ENCODE measurements around the gene ZNF154. TPM values are rescaled to one million over a fixed set of nuclear protein-coding genes. Genes with fewer than 3 reads are reported as not detected.

ZNF154 gene
- total and polyA plus RNA-seq, 2 experiments from 2014 or later, result 5.1 to 10.1 TPM

DNA sequence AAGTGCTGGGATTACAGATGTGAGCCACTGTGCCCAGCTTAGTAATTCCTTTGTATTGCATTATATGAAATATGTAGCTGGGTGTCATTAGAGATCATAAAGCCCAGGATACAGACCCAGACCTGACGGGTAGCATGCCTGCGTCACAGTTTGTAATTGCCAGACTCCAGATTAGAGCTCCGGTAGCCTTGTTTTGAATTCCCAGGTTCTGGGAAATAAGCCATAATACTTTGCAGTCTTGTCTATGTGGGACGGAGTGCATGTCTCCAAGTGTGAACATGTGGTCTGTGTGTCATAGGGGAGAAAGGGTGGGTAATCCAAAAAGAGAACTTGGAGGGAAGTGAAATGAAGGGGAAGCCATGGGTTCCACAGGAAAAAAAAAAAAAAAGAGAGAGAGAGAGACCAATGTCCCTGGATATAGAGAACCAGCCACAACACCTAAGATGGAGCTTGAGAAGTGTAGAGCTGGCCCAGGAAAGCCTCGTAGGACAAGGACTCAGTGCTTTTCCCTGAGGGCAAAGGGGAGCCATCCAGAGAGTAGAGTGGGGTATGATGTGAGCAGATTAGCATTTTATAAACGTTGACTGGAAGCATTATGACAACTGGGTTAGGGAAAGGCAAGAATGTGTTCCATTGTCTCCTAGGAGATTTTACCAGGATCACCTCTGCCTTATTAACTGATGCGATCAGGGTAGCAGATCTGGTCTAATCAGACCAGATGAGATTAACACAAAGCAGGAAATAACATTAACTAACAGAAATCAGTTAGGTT is 37.7 kb downstream of the ZNF154 start:
- H3K27ac ChIP-seq (ENCODE audit: low read depth), result no peak overlapping the region
- no peaks in the 10 kb centered on the region for H3K9me2 ChIP-seq (ENCODE audit: insufficient read depth)
- no peaks in the 10 kb centered on the region for H4K20me1 ChIP-seq (replicated peaks; ENCODE audit: insufficient read depth)
- H3K4me1 ChIP-seq (ENCODE audit: insufficient read depth), result 0 out of 2 replicates have a peak, but pooled peaks cover 7% of the 10 kb centered on the region
- ATAC-seq, result no peak
- no peaks in the 10 kb centered on the region for H3K9me3 Mint-ChIP-seq
- no peak for DNase-seq (ENCODE audit: low spot score)
- no peak overlapping the region for H3K27ac Mint-ChIP-seq
- H3K4me3 ChIP-seq, result no peak overlapping the region
- H3K4me3 Mint-ChIP-seq, result no peak overlapping the region
- H3K27me3 Mint-ChIP-seq (ENCODE audit: insufficient read depth, low read depth, poor library complexity), result peaks cover 3% of the 10 kb centered on the region
- H2AFZ ChIP-seq, result no peak overlapping the region
- no peaks in the 10 kb centered on the region for H3K36me3 ChIP-seq (ENCODE audit: insufficient read depth)
- TF ChIP-seq, protein P1, sequence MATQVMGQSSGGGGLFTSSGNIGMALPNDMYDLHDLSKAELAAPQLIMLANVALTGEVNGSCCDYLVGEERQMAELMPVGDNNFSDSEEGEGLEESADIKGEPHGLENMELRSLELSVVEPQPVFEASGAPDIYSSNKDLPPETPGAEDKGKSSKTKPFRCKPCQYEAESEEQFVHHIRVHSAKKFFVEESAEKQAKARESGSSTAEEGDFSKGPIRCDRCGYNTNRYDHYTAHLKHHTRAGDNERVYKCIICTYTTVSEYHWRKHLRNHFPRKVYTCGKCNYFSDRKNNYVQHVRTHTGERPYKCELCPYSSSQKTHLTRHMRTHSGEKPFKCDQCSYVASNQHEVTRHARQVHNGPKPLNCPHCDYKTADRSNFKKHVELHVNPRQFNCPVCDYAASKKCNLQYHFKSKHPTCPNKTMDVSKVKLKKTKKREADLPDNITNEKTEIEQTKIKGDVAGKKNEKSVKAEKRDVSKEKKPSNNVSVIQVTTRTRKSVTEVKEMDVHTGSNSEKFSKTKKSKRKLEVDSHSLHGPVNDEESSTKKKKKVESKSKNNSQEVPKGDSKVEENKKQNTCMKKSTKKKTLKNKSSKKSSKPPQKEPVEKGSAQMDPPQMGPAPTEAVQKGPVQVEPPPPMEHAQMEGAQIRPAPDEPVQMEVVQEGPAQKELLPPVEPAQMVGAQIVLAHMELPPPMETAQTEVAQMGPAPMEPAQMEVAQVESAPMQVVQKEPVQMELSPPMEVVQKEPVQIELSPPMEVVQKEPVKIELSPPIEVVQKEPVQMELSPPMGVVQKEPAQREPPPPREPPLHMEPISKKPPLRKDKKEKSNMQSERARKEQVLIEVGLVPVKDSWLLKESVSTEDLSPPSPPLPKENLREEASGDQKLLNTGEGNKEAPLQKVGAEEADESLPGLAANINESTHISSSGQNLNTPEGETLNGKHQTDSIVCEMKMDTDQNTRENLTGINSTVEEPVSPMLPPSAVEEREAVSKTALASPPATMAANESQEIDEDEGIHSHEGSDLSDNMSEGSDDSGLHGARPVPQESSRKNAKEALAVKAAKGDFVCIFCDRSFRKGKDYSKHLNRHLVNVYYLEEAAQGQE (IDR thresholded peaks at IDR 0.05; ENCODE audit: unreplicated experiment), result no peak
- TF ChIP-seq ZNF114 (CRISPR knock-in tag; IDR thresholded peaks at IDR 0.05) (no peak), EZH2 (IDR thresholded peaks at IDR 0.05; ENCODE audit: low read depth, unreplicated experiment) (no peak), EZH2phosphoT487 (IDR thresholded peaks at IDR 0.05; ENCODE audit: unreplicated experiment) (no peak), POLR2AphosphoS5 (IDR thresholded peaks at IDR 0.05; ENCODE audit: low read depth) (no peak), NANOG (IDR thresholded peaks at IDR 0.05; ENCODE audit: borderline replicate concordance) (no peak)
- TF ChIP-seq, protein P2, sequence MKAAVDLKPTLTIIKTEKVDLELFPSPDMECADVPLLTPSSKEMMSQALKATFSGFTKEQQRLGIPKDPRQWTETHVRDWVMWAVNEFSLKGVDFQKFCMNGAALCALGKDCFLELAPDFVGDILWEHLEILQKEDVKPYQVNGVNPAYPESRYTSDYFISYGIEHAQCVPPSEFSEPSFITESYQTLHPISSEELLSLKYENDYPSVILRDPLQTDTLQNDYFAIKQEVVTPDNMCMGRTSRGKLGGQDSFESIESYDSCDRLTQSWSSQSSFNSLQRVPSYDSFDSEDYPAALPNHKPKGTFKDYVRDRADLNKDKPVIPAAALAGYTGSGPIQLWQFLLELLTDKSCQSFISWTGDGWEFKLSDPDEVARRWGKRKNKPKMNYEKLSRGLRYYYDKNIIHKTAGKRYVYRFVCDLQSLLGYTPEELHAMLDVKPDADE (IDR thresholded peaks at IDR 0.05), result no peak
- TF ChIP-seq, protein P3, sequence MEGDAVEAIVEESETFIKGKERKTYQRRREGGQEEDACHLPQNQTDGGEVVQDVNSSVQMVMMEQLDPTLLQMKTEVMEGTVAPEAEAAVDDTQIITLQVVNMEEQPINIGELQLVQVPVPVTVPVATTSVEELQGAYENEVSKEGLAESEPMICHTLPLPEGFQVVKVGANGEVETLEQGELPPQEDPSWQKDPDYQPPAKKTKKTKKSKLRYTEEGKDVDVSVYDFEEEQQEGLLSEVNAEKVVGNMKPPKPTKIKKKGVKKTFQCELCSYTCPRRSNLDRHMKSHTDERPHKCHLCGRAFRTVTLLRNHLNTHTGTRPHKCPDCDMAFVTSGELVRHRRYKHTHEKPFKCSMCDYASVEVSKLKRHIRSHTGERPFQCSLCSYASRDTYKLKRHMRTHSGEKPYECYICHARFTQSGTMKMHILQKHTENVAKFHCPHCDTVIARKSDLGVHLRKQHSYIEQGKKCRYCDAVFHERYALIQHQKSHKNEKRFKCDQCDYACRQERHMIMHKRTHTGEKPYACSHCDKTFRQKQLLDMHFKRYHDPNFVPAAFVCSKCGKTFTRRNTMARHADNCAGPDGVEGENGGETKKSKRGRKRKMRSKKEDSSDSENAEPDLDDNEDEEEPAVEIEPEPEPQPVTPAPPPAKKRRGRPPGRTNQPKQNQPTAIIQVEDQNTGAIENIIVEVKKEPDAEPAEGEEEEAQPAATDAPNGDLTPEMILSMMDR (conservative IDR thresholded peaks at IDR 0.05; ENCODE audit: low read depth in 2 of 2), result no peak
- no peaks in the 10 kb centered on the region for H3K79me2 ChIP-seq (replicated peaks; ENCODE audit: insufficient read depth)
- no peaks in the 10 kb centered on the region for H3K36me3 Mint-ChIP-seq (ENCODE audit: low read depth)
- peaks cover 8% of the 10 kb centered on the region; the same call in 2 of the 3 replicates for H3K4me1 Mint-ChIP-seq
- peaks cover 12% of the 10 kb centered on the region; the same call in 1 of the 2 replicates for H3K27me3 ChIP-seq (ENCODE audit: insufficient read depth)
- no peak overlapping the region for H3K4me2 ChIP-seq
- no peaks in the 10 kb centered on the region for H3F3A ChIP-seq (replicated peaks; ENCODE audit: low read depth)

All from GM23338 (cell line).